ENCODE results near the gene ANKRD63.

ANKRD63 gene

GRCh38 chr15:40279437-40280141 lies 3.3 kb downstream of the ANKRD63 start:
- peak; percentile 64 to 73 for DNase-seq (ENCODE audit: low read depth in 2 of 2)

GRCh38 chr15:40278026-40278425 lies 4.8 kb downstream of the ANKRD63 start:
- DNase-seq (ENCODE audit: low read depth in 2 of 2), result no peak

GRCh38 chr15:40277471-40277870 lies 5.4 kb downstream of the ANKRD63 start:
- DNase-seq (ENCODE audit: low read depth in 2 of 2), result no peak

GRCh38 chr15:40276927-40277326 lies 5.9 kb downstream of the ANKRD63 start:
- no peak for DNase-seq (ENCODE audit: low read depth in 2 of 2)

GRCh38 chr15:40275954-40276353 lies 6.9 kb downstream of the ANKRD63 start:
- no peak for DNase-seq (ENCODE audit: low read depth in 2 of 2)

GRCh38 chr15:40275523-40275922 lies 7.3 kb downstream of the ANKRD63 start:
- no peak for DNase-seq (ENCODE audit: low read depth in 2 of 2)

GRCh38 chr15:40274350-40275274 lies 8.3 kb downstream of the ANKRD63 start:
- peak; percentile 85 to 91 for DNase-seq (ENCODE audit: low read depth in 2 of 2)

- DNase-seq (ENCODE audit: low read depth in 2 of 2), result no peak
Observed at GRCh38 chr15:40273428-40273827, 9.4 kb downstream of the ANKRD63 start.

- DNase-seq (ENCODE audit: low read depth in 2 of 2), result no peak
Observed at GRCh38 chr15:40272485-40273056, 10.3 kb downstream of the ANKRD63 start.

GRCh38 chr15:40271685-40272484 lies 11.0 kb downstream of the ANKRD63 start:
- no peak for DNase-seq (ENCODE audit: low read depth in 2 of 2)

GRCh38 chr15:40270246-40270995 lies 12.4 kb downstream of the ANKRD63 start:
- DNase-seq (ENCODE audit: low read depth in 2 of 2), result no peak

- no peak for DNase-seq (ENCODE audit: low read depth in 2 of 2)
Observed at GRCh38 chr15:40269604-40270003, 13.3 kb downstream of the ANKRD63 start.

- no peak for DNase-seq (ENCODE audit: low read depth in 2 of 2)
Observed at GRCh38 chr15:40267670-40268069, 15.2 kb downstream of the ANKRD63 start.

- DNase-seq (ENCODE audit: low read depth in 2 of 2), result no peak
Observed at GRCh38 chr15:40266828-40267304, 16.0 kb downstream of the ANKRD63 start.

- DNase-seq (ENCODE audit: low read depth in 2 of 2), result no peak
Observed at GRCh38 chr15:40265875-40266274, 17.0 kb downstream of the ANKRD63 start.

GRCh38 chr15:40265355-40265754 lies 17.5 kb downstream of the ANKRD63 start:
- DNase-seq (ENCODE audit: low read depth in 2 of 2), result no peak

GRCh38 chr15:40264321-40265153 lies 18.3 kb downstream of the ANKRD63 start:
- no peak for DNase-seq (ENCODE audit: low read depth in 2 of 2)

GRCh38 chr15:40263024-40263754 lies 19.7 kb downstream of the ANKRD63 start:
- no peak for DNase-seq (ENCODE audit: low read depth in 2 of 2)

- DNase-seq (ENCODE audit: low read depth in 2 of 2), result no peak
Observed at GRCh38 chr15:40259021-40259420, 23.8 kb downstream of the ANKRD63 start.
